ENCODE results near the gene PODXL2. TPM values are rescaled to one million over a fixed set of nuclear protein-coding genes. Genes with fewer than 3 reads are reported as not detected.

Gene PODXL2
- total and polyA plus RNA-seq, 2 experiments from 2014 or later: 18.4 to 57.6 TPM

Small RNA genes lying within 50 kb of the gene (microRNA-seq; reads per million reads assigned to microRNA genes)
- gene MIR7976: 0.89 reads per million

Small RNA genes lying within 50 kb of the gene (small RNA-seq; reads per million reads assigned to genes)
- not detected for gene MIR7976 (ENCODE audit: low replicate concordance)

Other genes starting within 250 kb of the PODXL2 start
- 24.1 and 30.4 TPM in 2 replicates for gene TPRA1, start 38.5 kb upstream of the PODXL2 start, total RNA-seq (2014; rRNA removed; shearing (Covaris generic))
- gene TPRA1, start 38.5 kb upstream of the PODXL2 start, polyA plus RNA-seq (2016; fragmentation: Nextera tagmentation; extraction: Ambion mirVana): 16.7 and 19.4 TPM in 2 replicates
- 184 and 235 TPM in 2 replicates for gene MCM2, start 30.8 kb upstream of the PODXL2 start, total RNA-seq (2014; rRNA removed; shearing (Covaris generic))
- gene MCM2, start 30.8 kb upstream of the PODXL2 start, polyA plus RNA-seq (2016; fragmentation: Nextera tagmentation; extraction: Ambion mirVana): 27.4 and 32.8 TPM in 2 replicates
- 5.0 and 5.7 TPM in 2 replicates for gene ABTB1, start 43.8 kb downstream of the PODXL2 start, total RNA-seq (2014; rRNA removed; shearing (Covaris generic))
- 3.7 TPM in 2 replicates for gene ABTB1, start 43.8 kb downstream of the PODXL2 start, polyA plus RNA-seq (2016; fragmentation: Nextera tagmentation; extraction: Ambion mirVana)
- gene MGLL, start 193.3 kb downstream of the PODXL2 start, total RNA-seq (2014; rRNA removed; shearing (Covaris generic)): 0.62 and 0.83 TPM in 2 replicates
- gene MGLL, start 193.3 kb downstream of the PODXL2 start, polyA plus RNA-seq (2016; fragmentation: Nextera tagmentation; extraction: Ambion mirVana): 0.71 and 1.3 TPM in 2 replicates